SK-N-SH (cell line): ENCODE measurements around the gene PHF21A. TPM values are rescaled to one million over a fixed set of nuclear protein-coding genes. Genes with fewer than 3 reads are reported as not detected.

Experiments used
- CTCF ChIA-PET: fragments of 300-600, 350-600 bp; formaldehyde crosslinking; extraction: SDS; loops from one replicate; lab custom pipeline; 2021; lab: Yijun Ruan, JAX
- POLR2A ChIA-PET: fragments of 350-600 bp; sonication (Branson Sonifier 250); formaldehyde crosslinking; extraction: SDS; loops from one replicate; lab custom pipeline; 2020; ENCODE audit warnings: antibody characterized with exemption, inconsistent platforms; lab: Yijun Ruan, JAX
- DNase-seq: peaks from one replicate; pipeline ENCODE4 v3.0.0; 2012
- H2AFZ ChIP-seq: fragments of 200-600 bp; sonication (generic); 2 replicates; pipeline ENCODE4 v1.8.1; 2016; ENCODE audit warnings: antibody characterized with exemption, mild to moderate bottlenecking, low read depth
- H3F3A ChIP-seq: fragments of 200-600 bp; sonication (generic); replicated peaks from 2 replicates; pipeline ENCODE3; 2016; ENCODE audit warnings: antibody characterized with exemption, mild to moderate bottlenecking; ENCODE audit not compliant: insufficient read depth
- H3K27ac ChIP-seq, 2 experiments: fragments of 200-500 bp in 1 of 2; fragments of 200-600 bp in 1 of 2; sonication (Bioruptor generic) in 1 of 2; sonication (generic), shearing (Covaris generic) in 1 of 2; 2 replicates each; pipeline versions ENCODE4 v1.5.1 to v1.6.1; 2014 to 2016; ENCODE audit warnings: low read depth in 2 of 2, inconsistent platforms in 1 of 2, low read length in 1 of 2, mild to moderate bottlenecking in 1 of 2, mixed read lengths in 1 of 2
- H3K27me3 ChIP-seq: fragments of 200-600 bp; sonication (generic), shearing (Covaris generic); 2 replicates; pipeline ENCODE4 v1.6.1; 2016; ENCODE audit warnings: mixed run types; ENCODE audit not compliant: insufficient read depth
- H3K36me3 ChIP-seq, 2 experiments: fragments of 200-500 bp in 1 of 2; fragments of 200-600 bp in 1 of 2; sonication (Bioruptor generic) in 1 of 2; sonication (generic) in 1 of 2; replicated peaks in 1 of 2; 2 replicates each; pipeline versions ENCODE3 to v1.5.1; 2014 to 2016; ENCODE audit warnings: low read length in 1 of 2, mild to moderate bottlenecking in 1 of 2; ENCODE audit not compliant: insufficient read depth in 2 of 2, control insufficient read depth in 1 of 2
- H3K4me1 ChIP-seq, 2 experiments: fragments of 200-500 bp in 1 of 2; fragments of 200-600 bp in 1 of 2; sonication (Bioruptor generic) in 1 of 2; sonication (generic), shearing (Covaris generic) in 1 of 2; 2 replicates each; pipeline versions ENCODE4 v1.5.1 to v1.6.1; 2014 to 2016; ENCODE audit warnings: low read depth in 1 of 2, low read length in 1 of 2, mixed run types in 1 of 2; ENCODE audit not compliant: insufficient read depth in 2 of 2, control insufficient read depth in 1 of 2
- H3K4me2 ChIP-seq: fragments of 200-600 bp; sonication (generic), shearing (Covaris generic); 2 replicates; pipeline ENCODE4 v1.6.1; 2017; ENCODE audit warnings: mixed run types
- H3K4me3 ChIP-seq, 2 experiments: fragments of 200-500 bp in 1 of 2; fragments of 200-600 bp in 1 of 2; sonication (Bioruptor generic) in 1 of 2; sonication (generic), shearing (Covaris generic) in 1 of 2; 2 replicates each; pipeline versions ENCODE4 v1.5.1 to v1.8.1; 2014 to 2016; ENCODE audit warnings: low read depth in 2 of 2, inconsistent platforms in 1 of 2, low read length in 1 of 2, mild to moderate bottlenecking in 1 of 2, mixed read lengths in 1 of 2, moderate library complexity in 1 of 2
- H3K79me2 ChIP-seq: fragments of 200-600 bp; sonication (generic); 2 replicates; pipeline ENCODE4 v1.8.1; 2017; ENCODE audit warnings: mild to moderate bottlenecking; ENCODE audit not compliant: insufficient read depth
- H3K9ac ChIP-seq: fragments of 200-600 bp; sonication (generic); 2 replicates; pipeline ENCODE4 v1.6.1; 2017; ENCODE audit warnings: mixed run types
- H3K9me2 ChIP-seq: fragments of 200-600 bp; sonication (generic); 2 replicates; pipeline ENCODE4 v1.6.1; 2017; ENCODE audit warnings: mixed run types
- H3K9me3 ChIP-seq: fragments of 200-600 bp; sonication (generic); 2 replicates; pipeline ENCODE4 v1.6.1; 2017; ENCODE audit warnings: mixed run types, mild to moderate bottlenecking, moderate library complexity
- H4K20me1 ChIP-seq: fragments of 200-600 bp; sonication (generic); 2 replicates; pipeline ENCODE4 v1.6.1; 2017; ENCODE audit warnings: mild to moderate bottlenecking, mixed run types; ENCODE audit not compliant: insufficient read depth
- CHD2 ChIP-seq: fragments of 150-350 bp; IDR thresholded peaks from 2 replicates; pipeline ENCODE4 v1.6.1; 2018; ENCODE audit warnings: low read length; ENCODE audit not compliant: partially characterized antibody
- CTCF ChIP-seq: fragments of 200-600 bp; sonication (generic); IDR thresholded peaks from 2 replicates; pipeline ENCODE4 v1.6.1; 2017; ENCODE audit warnings: antibody characterized with exemption, mild to moderate bottlenecking, moderate library complexity
- ELF1 ChIP-seq: IDR thresholded peaks from 2 replicates; pipeline ENCODE4 v1.4.0; 2012
- EP300 ChIP-seq, 2 experiments: IDR thresholded peaks; 2 replicates each; pipeline versions ENCODE4 v1.4.0 to v1.6.1; 2012; ENCODE audit warnings: borderline replicate concordance in 1 of 2, low read depth in 1 of 2, low read length in 1 of 2
- EZH2phosphoT487 ChIP-seq: fragments of 200-600 bp; sonication (generic); IDR thresholded peaks from 2 replicates; pipeline ENCODE4 v1.6.1; 2017; ENCODE audit warnings: low read depth, mixed run types, mild to moderate bottlenecking, antibody characterized with exemption, moderate library complexity, borderline replicate concordance
- FOSL2 ChIP-seq: IDR thresholded peaks from 2 replicates; pipeline ENCODE4 v1.4.0; 2012; ENCODE audit warnings: low read depth, mild to moderate bottlenecking, moderate library complexity, borderline replicate concordance
- GABPA ChIP-seq: IDR thresholded peaks from 2 replicates; pipeline ENCODE4 v1.4.0; 2012; ENCODE audit warnings: low read depth, mild to moderate bottlenecking
- GATA2 ChIP-seq: sonication (generic); formaldehyde crosslinking; IDR thresholded peaks from 2 replicates; pipeline ENCODE4 v1.5.0; 2020; ENCODE audit warnings: mild to moderate bottlenecking, missing genetic modification reagents
- JUND ChIP-seq: IDR thresholded peaks from 2 replicates; pipeline ENCODE4 v1.4.0; 2012
- MXI1 ChIP-seq: IDR thresholded peaks from 2 replicates; pipeline ENCODE4 v1.6.1; 2012; ENCODE audit warnings: mild to moderate bottlenecking, low read depth, low read length, improper control_type of control experiment
- NFIC ChIP-seq: IDR thresholded peaks from 2 replicates; pipeline ENCODE4 v1.4.0; 2012; ENCODE audit warnings: borderline replicate concordance
- POLR2AphosphoS5 ChIP-seq: IDR thresholded peaks from 2 replicates; pipeline ENCODE4 v1.6.1; 2012; ENCODE audit warnings: low read depth, low read length
- RCOR1 ChIP-seq: fragments of 150-350 bp; IDR thresholded peaks from 2 replicates; pipeline ENCODE4 v1.6.1; 2017; ENCODE audit warnings: antibody characterized with exemption, low read length
- REST ChIP-seq: IDR thresholded peaks from 2 replicates; pipeline ENCODE4 v1.6.1; 2012; ENCODE audit warnings: mild to moderate bottlenecking, low read depth, low read length, moderate library complexity
- TAF1 ChIP-seq: IDR thresholded peaks from 2 replicates; pipeline ENCODE4 v1.6.1; 2012; ENCODE audit warnings: low read depth, mild to moderate bottlenecking, low read length, moderate library complexity, borderline replicate concordance
- YY1 ChIP-seq: IDR thresholded peaks from 2 replicates; pipeline ENCODE4 v1.4.0; 2012; ENCODE audit warnings: low read depth, mild to moderate bottlenecking
- ZBTB33 ChIP-seq: IDR thresholded peaks from 2 replicates; pipeline ENCODE4 v1.4.0; 2012; ENCODE audit warnings: low read depth, borderline replicate concordance
- WGBS: methylation state at CpG from one replicate; pipeline ENCODE4 v1.1.6; 2017; ENCODE audit warnings: low lambda C conversion rate; 5-methylcytosine and 5-hydroxymethylcytosine counted together
- polyA plus RNA-seq, 3 experiments: library from polyadenylated mRNA; depleted of rRNA; stranded (reverse); fragments of >200 nt; gene quantifications; 2 replicates each; pipeline ENCODE4 v1.2.3, GENCODE V29; 2012

The PHF21A gene
- polyA plus RNA-seq, 1 of the 3 experiments (the other 2 are of a cell fraction): 18.8 TPM

- peaks cover 76% of the 10 kb centered on the region for H4K20me1 ChIP-seq
- 73% methylated on average over 9 of the region's 9 CpGs for WGBS
Observed at GRCh38 chr11:46112961-46113607, 8.2 kb downstream of the PHF21A start.

More at GRCh38 chr11:46112961-46113607, 8.2 kb downstream of the PHF21A start:
- ChIA-PET POLR2A (no interaction called here), CTCF (interaction anchor here (0.7 kb wide), 1 partner anchor 17 kb away, joined by 3 read pairs; no protein-coding TSS in a partner anchor)
- no peak for TF ChIP-seq TAF1
- 0 out of 2 replicates have a peak, but pooled peaks have one; percentile 55 for TF ChIP-seq RCOR1
- no peak for TF ChIP-seq CTCF
- TF ChIP-seq FOSL2: no peak
- TF ChIP-seq YY1: no peak; the same call in 1 of the 2 replicates
- no peak for TF ChIP-seq ZBTB33
- TF ChIP-seq REST: no peak
- peak; percentile 86 for TF ChIP-seq CHD2
- TF ChIP-seq POLR2AphosphoS5: no peak
- no peak for TF ChIP-seq MXI1
- TF ChIP-seq JUND: no peak
- no peak for TF ChIP-seq EZH2phosphoT487
- peak; percentile 22; the same call in 1 of the 2 replicates for TF ChIP-seq GATA2 (CRISPR knock-in tag)
- TF ChIP-seq NFIC: no peak
- TF ChIP-seq GABPA: peak; percentile 48; the same call in 1 of the 2 replicates
- peak; percentile 78 for TF ChIP-seq ELF1
- TF ChIP-seq EP300 (IDR thresholded peaks at IDR 0.05; ENCODE audit: borderline replicate concordance in 1 of 2, low read depth in 1 of 2, low read length in 1 of 2): no peak
- Histone ChIP-seq H3K79me2 (peaks cover 96% of the 10 kb centered on the region), H3K9ac (no peak overlapping the region), H3K27ac (no peak overlapping the region), H3K36me3 (no peaks in the 10 kb centered on the region), H3K9me3 (no peaks in the 10 kb centered on the region), H3K4me2 (no peak overlapping the region), H3F3A (peaks cover 6% of the 10 kb centered on the region), H3K4me3 (no peak overlapping the region), H3K4me1 (peaks cover 8 to 34% of the 10 kb centered on the region in 2 experiments; a peak in 3 of 4 replicates), H3K27me3 (no peaks in the 10 kb centered on the region), H3K9me2 (no peaks in the 10 kb centered on the region), H2AFZ (peak overlapping the region; percentile 62; the same call in 1 of the 2 replicates)
- peak; percentile 64 for DNase-seq
